Activated CD4-positive, alpha-beta T cell treated with anti-CD3 and anti-CD28 coated beads, Interleukin-2, amount 50 U/mL, for 1 hour (primary cell): ENCODE measurements around the gene TPRN.
A peak's percentile ranks its signal among the peaks of the same experiment; 100 is the strongest.

ENCODE experiments used
- DNase-seq: peaks from one replicate; pipeline ENCODE4 v3.0.0-alpha.2; 2020

TPRN gene

GRCh38 chr9:137235424-137236237 lies 35.1 kb upstream of the TPRN start:
- DNase-seq: no peak

- DNase-seq: no peak
Observed at GRCh38 chr9:137234758-137235423, 34.4 kb upstream of the TPRN start.

- DNase-seq: no peak
Observed at GRCh38 chr9:137234055-137234697, 33.6 kb upstream of the TPRN start.

GRCh38 chr9:137233143-137233980 lies 32.8 kb upstream of the TPRN start:
- DNase-seq: no peak

- DNase-seq: no peak
Observed at GRCh38 chr9:137232510-137232909, 32.0 kb upstream of the TPRN start.

- no peak for DNase-seq
Observed at GRCh38 chr9:137232101-137232500, 31.6 kb upstream of the TPRN start.

GRCh38 chr9:137231372-137232039 lies 31.0 kb upstream of the TPRN start:
- DNase-seq: no peak

- DNase-seq: no peak
Observed at GRCh38 chr9:137230705-137231371, 30.3 kb upstream of the TPRN start, which contains the start of gene SLC34A3. Gene SLC34A3 (plus strand): TSS chr9:137230901. CDS start chr9:137231703, 802 bp downstream.

GRCh38 chr9:137229903-137230704 lies 29.6 kb upstream of the TPRN start:
- no peak for DNase-seq

GRCh38 chr9:137228968-137229896 lies 28.7 kb upstream of the TPRN start:
- no peak for DNase-seq

GRCh38 chr9:137228506-137228967 lies 28.0 kb upstream of the TPRN start:
- no peak for DNase-seq

GRCh38 chr9:137227853-137228505 lies 27.4 kb upstream of the TPRN start:
- DNase-seq: no peak

- peak; percentile 84 for DNase-seq
Observed at GRCh38 chr9:137227054-137227852, 26.7 kb upstream of the TPRN start, which contains the start of gene RNF224. Gene RNF224 (plus strand): TSS chr9:137227502. CDS start chr9:137228336, 834 bp downstream.

- DNase-seq: no peak
Observed at GRCh38 chr9:137226338-137227053, 26.0 kb upstream of the TPRN start.

- DNase-seq: no peak
Observed at GRCh38 chr9:137225699-137226331, 25.3 kb upstream of the TPRN start.

GRCh38 chr9:137224830-137225694 lies 24.5 kb upstream of the TPRN start, which contains the start of gene CYSRT1:
Gene CYSRT1 (plus strand): TSS chr9:137225174. CDS start chr9:137225622, 448 bp downstream.
- no peak for DNase-seq
